SH-SY5Y (cell line): ENCODE results near the gene RHOBTB3.

ENCODE experiments used
- GATA2 ChIP-seq: IDR thresholded peaks from 2 replicates; pipeline ENCODE4 v1.6.1; 2011; ENCODE audit warnings: mild to moderate bottlenecking, low read depth, low read length
- GATA3 ChIP-seq: IDR thresholded peaks from 2 replicates; pipeline ENCODE4 v1.6.1; 2011; ENCODE audit warnings: low read depth, mild to moderate bottlenecking, low read length, moderate library complexity

- TF ChIP-seq GATA2 (no peak), GATA3 (no peak)
Measured at GRCh38 chr5:95816776-95817175, 85.6 kb downstream of the RHOBTB3 start.
